ENCODE measurements around the gene ZSCAN32.
A peak's percentile ranks its signal among the peaks of the same experiment; 100 is the strongest.

ZSCAN32 gene

GRCh38 chr16:3346041-3346440 is 54.8 kb downstream of the ZSCAN32 start:
- TF ChIP-seq EZH2phosphoT487 (conservative IDR thresholded peaks at IDR 0.05; ENCODE audit: low read length) = no peak
- no peak overlapping the region for H3K4me3 ChIP-seq (ENCODE audit: insufficient read depth, low read length, poor library complexity, severe bottlenecking)
- no peaks in the 10 kb centered on the region for H3K36me3 ChIP-seq (ENCODE audit: low read length)
- H2AFZ ChIP-seq (ENCODE audit: low read depth, low read length, severe bottlenecking) = no peak overlapping the region
- no peaks in the 10 kb centered on the region for H3K27me3 ChIP-seq (ENCODE audit: low read length)
- H3K9me3 ChIP-seq (ENCODE audit: insufficient read depth, low read length) = no peaks in the 10 kb centered on the region
- H3K9ac ChIP-seq (ENCODE audit: low read length) = no peak overlapping the region
- H3K79me2 ChIP-seq (ENCODE audit: insufficient read depth, low read length) = no peaks in the 10 kb centered on the region
- no peaks in the 10 kb centered on the region for H4K20me1 ChIP-seq (ENCODE audit: low read depth, low read length)
- H3K27ac ChIP-seq (ENCODE audit: low read depth, low read length) = peak overlapping the region; percentile 35
- H3K4me2 ChIP-seq (ENCODE audit: low read depth, low read length, poor library complexity, severe bottlenecking) = no peak overlapping the region
- H3K9me2 ChIP-seq (replicated peaks; ENCODE audit: insufficient read depth, low read length) = no peaks in the 10 kb centered on the region
- H3F3A ChIP-seq (ENCODE audit: insufficient read depth) = peaks cover 33% of the 10 kb centered on the region

All from SU-DHL-6 (cell line).